Inflammatory macrophage (primary cell): ENCODE data around the gene NBPF19.
A peak's percentile ranks its signal among the peaks of the same experiment; 100 is the strongest.
"Not testable (repeated sequence)": the region's sequence is repeated elsewhere in the genome, so short reads cannot be mapped to it uniquely, and the experiment has no call there.

Experiments used
- DNase-seq, 2 donors: peaks; one replicate each; pipeline ENCODE4 v3.0.0-alpha.2; 2020 to 2022
- total RNA-seq, 18 experiments: gene quantifications; one replicate each; lab custom pipeline; 2026; ENCODE audit warnings: mixed read lengths in 6 of 18, inconsistent platforms in 2 of 18; lab: John Stamatoyannopoulos, UW

Gene NBPF19, protein sequence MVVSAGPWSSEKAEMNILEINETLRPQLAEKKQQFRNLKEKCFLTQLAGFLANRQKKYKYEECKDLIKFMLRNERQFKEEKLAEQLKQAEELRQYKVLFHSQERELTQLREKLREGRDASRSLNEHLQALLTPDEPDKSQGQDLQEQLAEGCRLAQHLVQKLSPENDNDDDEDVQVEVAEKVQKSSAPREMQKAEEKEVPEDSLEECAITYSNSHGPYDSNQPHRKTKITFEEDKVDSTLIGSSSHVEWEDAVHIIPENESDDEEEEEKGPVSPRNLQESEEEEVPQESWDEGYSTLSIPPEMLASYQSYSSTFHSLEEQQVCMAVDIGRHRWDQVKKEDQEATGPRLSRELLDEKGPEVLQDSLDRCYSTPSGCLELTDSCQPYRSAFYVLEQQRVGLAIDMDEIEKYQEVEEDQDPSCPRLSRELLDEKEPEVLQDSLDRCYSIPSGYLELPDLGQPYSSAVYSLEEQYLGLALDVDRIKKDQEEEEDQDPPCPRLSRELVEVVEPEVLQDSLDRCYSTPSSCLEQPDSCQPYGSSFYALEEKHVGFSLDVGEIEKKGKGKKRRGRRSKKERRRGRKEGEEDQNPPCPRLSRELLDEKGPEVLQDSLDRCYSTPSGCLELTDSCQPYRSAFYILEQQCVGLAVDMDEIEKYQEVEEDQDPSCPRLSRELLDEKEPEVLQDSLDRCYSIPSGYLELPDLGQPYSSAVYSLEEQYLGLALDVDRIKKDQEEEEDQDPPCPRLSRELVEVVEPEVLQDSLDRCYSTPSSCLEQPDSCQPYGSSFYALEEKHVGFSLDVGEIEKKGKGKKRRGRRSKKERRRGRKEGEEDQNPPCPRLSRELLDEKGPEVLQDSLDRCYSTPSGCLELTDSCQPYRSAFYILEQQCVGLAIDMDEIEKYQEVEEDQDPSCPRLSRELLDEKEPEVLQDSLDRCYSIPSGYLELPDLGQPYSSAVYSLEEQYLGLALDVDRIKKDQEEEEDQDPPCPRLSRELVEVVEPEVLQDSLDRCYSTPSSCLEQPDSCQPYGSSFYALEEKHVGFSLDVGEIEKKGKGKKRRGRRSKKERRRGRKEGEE (N-terminal part only)
- 0.96 to 8.7 (median 1.8) reads per million in 18 experiments for total RNA-seq

GRCh38 chr1:149474745-149475144 is at the start of gene NBPF19:
TSS of gene NBPF19 (plus strand) at chr1:149475045. CDS start at chr1:149475933, 888 bp downstream.
- DNase-seq = not testable (repeated sequence)

- DNase-seq = not testable (repeated sequence)
Measured at GRCh38 chr1:149428317-149428716, 46.5 kb upstream of the NBPF19 start.

DNA sequence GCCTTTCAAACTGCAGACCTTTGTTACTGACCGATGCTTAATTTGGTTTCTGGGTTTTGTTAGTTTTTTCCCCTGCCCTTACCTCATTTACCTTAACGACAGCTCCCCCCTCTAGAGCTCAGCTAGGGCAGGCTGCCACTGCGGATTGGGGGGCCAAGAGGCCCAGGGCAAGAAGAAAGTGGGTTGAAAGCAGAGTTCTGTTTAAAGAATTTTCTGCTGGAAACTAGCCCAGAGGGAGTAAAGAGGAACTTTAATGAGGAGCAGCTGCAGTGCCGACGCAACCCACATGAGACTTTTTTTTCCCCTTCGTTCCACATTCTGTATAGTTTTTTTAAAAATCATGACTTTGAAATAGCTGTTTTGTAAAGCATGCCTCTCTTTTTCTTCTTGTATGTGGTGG is 29.4 kb upstream of the NBPF19 start:
- DNase-seq = peak; percentile 41 to 44

DNA sequence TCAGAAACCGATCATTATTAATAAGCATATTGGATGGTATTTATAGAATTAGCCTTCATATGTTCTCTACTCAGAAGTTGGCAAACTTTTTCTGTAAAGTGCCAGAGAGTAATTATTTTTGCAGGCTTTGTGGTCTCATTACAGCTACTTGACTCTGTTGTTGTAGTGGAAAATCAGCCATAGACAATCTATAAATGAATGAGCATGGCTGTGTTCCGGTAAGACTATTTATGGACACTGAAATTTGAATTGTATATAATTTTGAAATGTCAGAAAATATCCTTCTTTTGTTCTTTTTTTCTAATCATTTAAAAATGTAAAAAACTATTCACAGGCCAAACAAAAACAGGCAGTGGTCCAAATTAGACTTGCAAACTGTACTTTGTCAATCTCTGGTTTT is 22.6 kb upstream of the NBPF19 start:
- not testable (repeated sequence) for DNase-seq

DNA sequence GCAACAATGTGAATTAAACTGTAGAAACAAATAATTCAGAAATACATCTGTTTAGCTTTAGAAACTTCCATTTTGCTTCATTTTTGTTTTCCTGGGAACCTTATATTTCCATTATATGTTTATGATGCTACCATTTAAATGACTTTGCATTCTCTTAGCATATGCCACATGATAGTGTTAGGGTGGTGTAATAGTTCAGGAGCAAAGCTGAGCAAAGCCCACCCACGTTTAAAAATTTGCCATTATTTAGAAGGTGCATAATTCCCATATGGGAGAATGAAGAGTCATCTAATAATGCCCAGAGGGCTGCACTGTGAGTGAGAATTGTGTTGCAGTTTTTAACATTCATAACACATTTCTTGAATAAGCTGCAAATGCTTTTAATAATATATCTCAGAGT is 22.2 kb upstream of the NBPF19 start:
- DNase-seq = not testable (repeated sequence)

DNA sequence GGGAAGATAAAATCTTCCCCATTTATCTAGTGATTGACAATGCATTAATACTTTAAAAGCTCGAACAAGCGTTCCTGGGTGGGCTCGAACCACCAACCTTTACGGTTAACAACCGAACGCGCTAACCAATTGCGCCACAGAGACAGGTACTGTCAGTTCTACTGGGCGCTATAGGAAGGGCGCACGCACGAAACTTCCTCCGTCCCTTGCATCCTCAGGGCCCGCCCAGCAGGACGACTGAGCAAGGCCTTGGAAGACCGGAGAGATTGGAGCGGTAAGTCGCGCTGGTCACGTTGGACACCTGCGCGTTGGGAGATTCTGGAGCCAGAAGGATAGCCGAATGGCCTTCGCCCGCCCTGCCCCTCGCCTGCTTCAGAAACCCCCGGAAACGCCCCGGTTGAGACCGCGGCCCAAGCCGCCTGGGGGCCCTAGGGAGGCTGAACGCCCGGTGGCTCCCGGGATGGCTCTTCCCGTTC is 83.5 kb downstream of the NBPF19 start:
- peak; percentile 2 to 10 for DNase-seq

DNA sequence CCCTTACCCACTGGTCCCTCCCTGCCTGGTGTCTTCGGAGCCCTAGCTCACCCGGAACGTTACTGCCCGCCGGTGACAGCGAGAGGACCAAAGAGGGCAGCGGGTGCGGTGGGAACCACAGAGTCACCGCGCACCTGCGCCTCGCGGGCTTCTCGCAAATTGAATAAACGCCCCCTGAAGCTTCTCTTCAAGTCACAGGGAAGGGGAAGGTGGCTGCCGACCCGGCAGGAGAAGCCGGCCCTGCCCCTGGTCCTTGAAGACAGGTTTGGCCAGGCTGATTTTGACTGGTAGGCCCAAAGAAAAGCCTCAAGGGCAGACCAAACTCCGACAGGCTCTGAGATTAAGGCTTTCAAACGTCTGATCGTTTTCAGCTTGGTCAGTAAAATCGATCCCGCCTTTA is 87.0 kb downstream of the NBPF19 start:
- not testable (repeated sequence) for DNase-seq

DNA sequence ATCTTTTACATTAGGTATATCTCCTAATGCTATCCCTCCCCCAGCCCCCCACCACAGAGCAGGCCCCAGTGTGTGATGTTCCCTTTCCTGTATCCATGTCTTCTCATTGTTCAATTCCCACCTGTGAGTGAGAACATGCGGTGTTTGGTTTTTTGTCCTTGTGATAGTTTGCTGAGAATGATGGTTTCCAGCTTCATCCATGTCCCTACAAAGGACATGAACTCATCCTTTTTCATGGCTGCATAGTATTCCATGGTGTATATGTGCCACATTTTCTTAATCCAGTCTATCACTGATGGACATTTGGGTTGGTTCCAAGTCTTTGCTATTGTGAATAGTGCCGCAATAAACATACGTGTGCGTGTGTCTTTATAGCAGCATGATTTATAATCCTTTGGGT is 90.6 kb downstream of the NBPF19 start:
- not testable (repeated sequence) for DNase-seq

GRCh38 chr1:149572763-149573162 is 97.9 kb downstream of the NBPF19 start:
- DNase-seq = not testable (repeated sequence)

DNA sequence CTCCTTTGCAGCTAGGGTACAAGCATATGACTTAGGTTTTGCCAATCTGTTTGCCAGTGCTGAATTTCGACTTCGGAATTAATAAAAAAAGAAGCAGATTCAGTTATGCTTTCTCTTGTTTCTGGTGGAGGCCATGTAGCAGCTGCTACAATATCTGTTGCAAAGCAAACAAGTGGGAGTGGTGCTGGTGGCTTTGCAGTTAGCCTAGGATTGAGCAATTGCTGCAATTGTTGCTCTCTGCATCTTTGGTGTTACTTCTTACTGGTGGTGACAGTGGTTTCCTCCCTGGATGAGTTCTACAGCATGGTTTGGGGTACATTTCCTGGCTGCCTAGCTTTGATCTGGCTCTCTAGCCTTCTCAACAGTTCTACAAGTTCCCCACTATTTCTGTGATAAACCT is 110.7 kb downstream of the NBPF19 start:
- DNase-seq = peak; percentile 53 to 64
